Right lobe of liver (tissue), 4 donors: ENCODE data around the gene PYCARD.

ENCODE experiments used
- POLR2A ChIP-seq: fragments of 450-650 bp; IDR thresholded peaks from one replicate; pipeline ENCODE4 v1.6.1; 2017; ENCODE audit warnings: antibody characterized with exemption, mild to moderate bottlenecking
- TF ChIP-seq, protein P1 (sequence below), 4 donors: fragments of 200-600 bp in 3 of 4; fragments of 450-650 bp in 1 of 4; IDR thresholded peaks; one replicate each; pipeline versions ENCODE4 v1.5.1 to v1.8.0; 2016 to 2022; ENCODE audit warnings: antibody characterized with exemption in 4 of 4, mild to moderate bottlenecking in 2 of 4
- donor health status: DM: no; HTN: no; CAD: no.
- donor health status: DM: no; HTN: no; CAD: no.
- donor health status: DM: no; HTN: yes; CAD: no.

DNA sequence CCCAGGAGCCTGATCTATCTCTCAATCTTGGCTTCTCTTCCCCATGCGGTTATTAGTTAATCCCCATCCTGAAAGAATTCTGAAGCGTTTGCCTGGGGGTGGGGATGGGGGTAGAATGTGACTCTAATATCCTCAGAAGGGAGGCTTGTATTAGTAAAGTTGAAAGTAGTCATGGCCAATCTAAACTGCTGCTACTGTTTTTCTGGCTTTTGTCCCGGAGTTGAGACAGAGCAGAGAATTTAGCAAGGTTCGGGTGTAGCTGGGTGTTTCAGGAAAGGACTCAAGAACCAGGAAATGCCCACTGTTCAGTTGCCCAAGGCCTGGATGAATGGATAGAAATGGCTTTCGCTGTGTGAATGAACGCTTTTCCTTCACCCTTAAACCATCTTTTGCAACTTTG, 39.6 kb upstream of the PYCARD start:
- TF ChIP-seq, protein P1, sequence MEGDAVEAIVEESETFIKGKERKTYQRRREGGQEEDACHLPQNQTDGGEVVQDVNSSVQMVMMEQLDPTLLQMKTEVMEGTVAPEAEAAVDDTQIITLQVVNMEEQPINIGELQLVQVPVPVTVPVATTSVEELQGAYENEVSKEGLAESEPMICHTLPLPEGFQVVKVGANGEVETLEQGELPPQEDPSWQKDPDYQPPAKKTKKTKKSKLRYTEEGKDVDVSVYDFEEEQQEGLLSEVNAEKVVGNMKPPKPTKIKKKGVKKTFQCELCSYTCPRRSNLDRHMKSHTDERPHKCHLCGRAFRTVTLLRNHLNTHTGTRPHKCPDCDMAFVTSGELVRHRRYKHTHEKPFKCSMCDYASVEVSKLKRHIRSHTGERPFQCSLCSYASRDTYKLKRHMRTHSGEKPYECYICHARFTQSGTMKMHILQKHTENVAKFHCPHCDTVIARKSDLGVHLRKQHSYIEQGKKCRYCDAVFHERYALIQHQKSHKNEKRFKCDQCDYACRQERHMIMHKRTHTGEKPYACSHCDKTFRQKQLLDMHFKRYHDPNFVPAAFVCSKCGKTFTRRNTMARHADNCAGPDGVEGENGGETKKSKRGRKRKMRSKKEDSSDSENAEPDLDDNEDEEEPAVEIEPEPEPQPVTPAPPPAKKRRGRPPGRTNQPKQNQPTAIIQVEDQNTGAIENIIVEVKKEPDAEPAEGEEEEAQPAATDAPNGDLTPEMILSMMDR (IDR thresholded peaks at IDR 0.05): no peak
- TF ChIP-seq POLR2A: no peak
